HG02678 (cell line): ENCODE data around the gene GALNT5.
"Not testable (repeated sequence)": the region's sequence is repeated elsewhere in the genome, so short reads cannot be mapped to it uniquely, and the experiment has no call there.

Experiments used
- ATAC-seq: cut with Tn5 transposase; IDR thresholded peaks from one replicate; pipeline ENCODE4 v1.9.1; 2021; ENCODE audit warnings: mild to moderate bottlenecking, moderate library complexity; ENCODE audit not compliant: unreplicated experiment

Gene GALNT5

GRCh38 chr2:157257312-157258252 lies at the start of gene GALNT5:
TSS of gene GALNT5 (plus strand) at chr2:157257705. CDS start at chr2:157258083, 378 bp downstream.
- ATAC-seq: no peak

- ATAC-seq: no peak
Observed at GRCh38 chr2:157216286-157216965, 41.1 kb upstream of the GALNT5 start.

- no peak for ATAC-seq
Observed at GRCh38 chr2:157217409-157217808, 40.1 kb upstream of the GALNT5 start.

- no peak for ATAC-seq
Observed at GRCh38 chr2:157218911-157219310, 38.6 kb upstream of the GALNT5 start.

- ATAC-seq: no peak
Observed at GRCh38 chr2:157220502-157220901, 37.0 kb upstream of the GALNT5 start.

- ATAC-seq: no peak
Observed at GRCh38 chr2:157221394-157221988, 36.0 kb upstream of the GALNT5 start.

GRCh38 chr2:157223624-157224205 lies 33.8 kb upstream of the GALNT5 start:
- no peak for ATAC-seq

- ATAC-seq: not testable (repeated sequence)
Observed at GRCh38 chr2:157224448-157224847, 33.1 kb upstream of the GALNT5 start.

GRCh38 chr2:157227592-157227991 lies 29.9 kb upstream of the GALNT5 start:
- ATAC-seq: no peak

GRCh38 chr2:157228946-157229345 lies 28.6 kb upstream of the GALNT5 start:
- ATAC-seq: no peak

- ATAC-seq: no peak
Observed at GRCh38 chr2:157229572-157229971, 27.9 kb upstream of the GALNT5 start.

GRCh38 chr2:157231476-157231875 lies 26.0 kb upstream of the GALNT5 start:
- no peak for ATAC-seq

GRCh38 chr2:157233506-157233905 lies 24.0 kb upstream of the GALNT5 start:
- ATAC-seq: no peak

GRCh38 chr2:157236404-157236803 lies 21.1 kb upstream of the GALNT5 start:
- ATAC-seq: no peak

GRCh38 chr2:157238296-157238695 lies 19.2 kb upstream of the GALNT5 start:
- no peak for ATAC-seq

- no peak for ATAC-seq
Observed at GRCh38 chr2:157244691-157245090, 12.8 kb upstream of the GALNT5 start.

GRCh38 chr2:157245144-157245840 lies 12.2 kb upstream of the GALNT5 start:
- ATAC-seq: no peak

- peak; percentile 95 for ATAC-seq
Observed at GRCh38 chr2:157245846-157246764, 11.4 kb upstream of the GALNT5 start.

GRCh38 chr2:157246765-157247407 lies 10.6 kb upstream of the GALNT5 start:
- ATAC-seq: no peak
